HFFc6 (cell line): ENCODE results near the gene ARHGAP44. TPM values are rescaled to one million over a fixed set of nuclear protein-coding genes. Genes with fewer than 3 reads are reported as not detected.

Source experiments
- DNase-seq: peaks from one replicate; pipeline ENCODE4 v3.0.0-alpha.2; 2018
- H3K27ac Mint-ChIP-seq: 2 replicates; pipeline ENCODE4 v1.8.0; 2020; ENCODE audit warnings: mild to moderate bottlenecking, mixed read lengths
- H3K27me3 Mint-ChIP-seq: 2 replicates; pipeline ENCODE4 v1.8.0; 2021; ENCODE audit warnings: mild to moderate bottlenecking, moderate library complexity, mixed read lengths; ENCODE audit not compliant: insufficient read depth
- H3K36me3 Mint-ChIP-seq: 2 replicates; pipeline ENCODE4 v1.8.0; 2021; ENCODE audit warnings: low read depth, mixed read lengths
- H3K4me1 Mint-ChIP-seq: 2 replicates; pipeline ENCODE4 v1.8.0; 2020; ENCODE audit warnings: low read depth, mixed read lengths
- H3K4me3 Mint-ChIP-seq: 2 replicates; pipeline ENCODE4 v1.8.0; 2020; ENCODE audit warnings: mild to moderate bottlenecking, moderate library complexity, mixed read lengths
- H3K9me3 Mint-ChIP-seq: 2 replicates; pipeline ENCODE4 v1.8.0; 2020; ENCODE audit warnings: mild to moderate bottlenecking, mixed read lengths
- CTCF ChIP-seq: fragments of 200-600 bp; sonication (generic); IDR thresholded peaks from 2 replicates; pipeline ENCODE4 v1.5.0; 2021; ENCODE audit warnings: antibody characterized with exemption, mild to moderate bottlenecking
- total RNA-seq, 6 experiments: library from RNA; stranded (reverse); fragmentation: NEBNext Ultra II Directional; extraction: Animal tissue kit (Norgen Biotek cat#: 25700); gene quantifications; 2 replicates in 1 of 6; 3 replicates in 5 of 6; pipeline ENCODE4 v1.2.3, GENCODE V29; 2021

ARHGAP44 gene
- total RNA-seq, 6 experiments from 2014 or later, result 0.43 to 1.3 (median 0.68) TPM

DNA sequence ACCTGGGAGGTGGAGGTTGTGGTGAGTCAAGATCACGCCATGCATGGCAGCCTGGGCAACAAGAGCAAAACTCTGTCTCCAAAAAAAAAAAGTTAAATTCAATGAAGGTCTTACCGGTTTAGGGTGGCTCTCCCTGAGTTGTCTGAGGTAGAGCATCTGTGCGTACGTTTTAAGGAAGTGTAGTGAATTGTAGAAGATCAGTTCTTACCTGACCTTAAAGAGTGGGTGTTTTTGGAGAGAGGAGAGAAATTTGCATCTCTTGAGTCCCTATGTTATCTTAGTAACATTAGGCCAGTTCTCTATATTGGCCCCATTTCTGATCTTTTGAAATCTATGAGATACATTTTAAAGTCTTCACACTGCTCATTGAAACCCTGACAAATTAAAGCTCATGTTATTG is 172.4 kb downstream of the ARHGAP44 start:
- H3K27me3 Mint-ChIP-seq, result peaks cover 3% of the 10 kb centered on the region; the same call in 1 of the 2 replicates
- peaks cover 8% of the 10 kb centered on the region for H3K9me3 Mint-ChIP-seq
- no peak overlapping the region for H3K27ac Mint-ChIP-seq
- 0 out of 2 replicates have a peak, but pooled peaks cover 5% of the 10 kb centered on the region for H3K4me1 Mint-ChIP-seq
- no peaks in the 10 kb centered on the region for H3K36me3 Mint-ChIP-seq
- no peak for DNase-seq
- H3K4me3 Mint-ChIP-seq, result no peak overlapping the region
- TF ChIP-seq CTCF, result no peak

GRCh38 chr17:12963505-12963904 is 174.2 kb downstream of the ARHGAP44 start:
- peaks cover 15% of the 10 kb centered on the region for H3K27me3 Mint-ChIP-seq
- no peak overlapping the region for H3K27ac Mint-ChIP-seq
- no peaks in the 10 kb centered on the region; the same call in 1 of the 2 replicates for H3K9me3 Mint-ChIP-seq
- 0 out of 2 replicates have a peak, but pooled peaks cover 5% of the 10 kb centered on the region for H3K4me1 Mint-ChIP-seq
- DNase-seq, result no peak
- no peak overlapping the region for H3K4me3 Mint-ChIP-seq
- TF ChIP-seq CTCF, result no peak
- H3K36me3 Mint-ChIP-seq, result no peaks in the 10 kb centered on the region

DNA sequence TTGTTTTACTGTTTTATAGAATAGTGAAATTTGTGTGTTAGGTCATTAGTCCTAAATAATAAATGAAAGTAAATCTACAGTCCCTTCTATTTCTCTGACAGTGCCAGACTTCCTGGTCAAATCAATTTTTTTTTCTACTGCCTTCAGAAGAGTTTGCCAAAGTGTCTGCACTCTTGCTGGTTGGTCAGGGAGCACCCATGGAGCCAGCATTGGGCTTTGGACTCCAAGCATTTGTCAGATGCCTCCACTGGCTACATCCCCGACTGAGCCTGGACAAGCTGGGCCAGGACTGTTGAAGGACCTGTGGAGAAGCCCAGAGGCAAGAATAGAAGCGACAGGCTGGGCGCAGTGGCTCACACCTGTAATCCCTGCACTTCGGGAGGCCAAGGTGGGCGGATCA is 174.9 kb downstream of the ARHGAP44 start:
- H3K9me3 Mint-ChIP-seq, result no peaks in the 10 kb centered on the region
- 0 out of 2 replicates have a peak, but pooled peaks cover 5% of the 10 kb centered on the region for H3K4me1 Mint-ChIP-seq
- no peak for DNase-seq
- H3K27ac Mint-ChIP-seq, result no peak overlapping the region
- TF ChIP-seq CTCF, result no peak
- H3K27me3 Mint-ChIP-seq, result peaks cover 16% of the 10 kb centered on the region
- H3K36me3 Mint-ChIP-seq, result no peaks in the 10 kb centered on the region
- no peak overlapping the region for H3K4me3 Mint-ChIP-seq

DNA sequence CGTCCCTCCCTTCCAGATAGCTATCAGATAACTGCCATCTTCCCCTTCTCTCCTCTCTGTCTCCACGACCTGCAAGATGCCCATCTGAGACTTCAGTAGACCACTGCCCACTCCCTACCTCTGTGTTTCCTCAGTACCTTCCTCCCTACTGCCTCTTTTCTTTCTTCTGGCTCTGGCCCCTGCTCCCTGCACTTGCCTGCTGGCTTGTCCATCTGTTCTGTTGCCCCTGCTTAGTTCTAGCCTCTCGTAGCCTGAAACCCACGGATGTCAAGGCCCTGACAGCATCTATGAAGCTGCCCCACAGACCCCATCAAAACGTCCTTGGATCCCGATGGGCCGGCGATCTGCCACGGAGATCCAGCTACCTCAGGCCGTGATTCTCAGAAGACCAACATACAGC is 175.5 kb downstream of the ARHGAP44 start:
- no peak for TF ChIP-seq CTCF
- Mint-ChIP-seq H3K27ac (no peak overlapping the region), H3K27me3 (peaks cover 16% of the 10 kb centered on the region), H3K9me3 (no peaks in the 10 kb centered on the region), H3K4me3 (no peak overlapping the region), H3K36me3 (no peaks in the 10 kb centered on the region), H3K4me1 (no peaks in the 10 kb centered on the region)
- no peak for DNase-seq

DNA sequence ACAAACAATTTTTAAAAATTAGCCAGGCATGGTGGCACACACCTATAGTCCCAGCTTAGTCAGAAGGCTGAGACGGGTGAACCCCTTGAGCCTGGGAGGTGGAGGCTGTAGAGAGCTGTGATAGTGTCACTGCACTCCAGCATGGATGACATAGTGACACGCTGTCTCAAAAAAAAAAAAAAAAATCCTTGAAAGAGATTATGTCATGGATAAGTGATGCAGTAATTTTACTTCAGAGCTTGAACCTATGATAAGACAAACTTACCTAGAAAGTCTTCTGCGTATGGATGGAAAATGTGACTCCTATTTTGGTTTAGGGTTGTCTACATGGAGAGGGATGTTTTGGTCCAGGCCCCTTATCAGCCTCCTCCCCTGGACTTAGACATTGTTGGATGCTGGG is 176.7 kb downstream of the ARHGAP44 start:
- H3K4me1 Mint-ChIP-seq, result no peaks in the 10 kb centered on the region
- no peak overlapping the region for H3K4me3 Mint-ChIP-seq
- H3K27ac Mint-ChIP-seq, result no peak overlapping the region
- no peak for DNase-seq
- H3K9me3 Mint-ChIP-seq, result no peaks in the 10 kb centered on the region
- no peaks in the 10 kb centered on the region for H3K36me3 Mint-ChIP-seq
- H3K27me3 Mint-ChIP-seq, result peaks cover 24% of the 10 kb centered on the region
- no peak for TF ChIP-seq CTCF

GRCh38 chr17:12966413-12966812 is 177.1 kb downstream of the ARHGAP44 start:
- H3K36me3 Mint-ChIP-seq, result no peaks in the 10 kb centered on the region
- no peaks in the 10 kb centered on the region for H3K9me3 Mint-ChIP-seq
- no peak for TF ChIP-seq CTCF

More at GRCh38 chr17:12966413-12966812, 177.1 kb downstream of the ARHGAP44 start:
- H3K27me3 Mint-ChIP-seq, result peaks cover 27% of the 10 kb centered on the region
- H3K4me1 Mint-ChIP-seq, result no peaks in the 10 kb centered on the region
- H3K27ac Mint-ChIP-seq, result no peak overlapping the region
- H3K4me3 Mint-ChIP-seq, result no peak overlapping the region
- no peak for DNase-seq
